22Rv1 (cell line): ENCODE measurements around the gene CRYGN.

Experiments used
- H3K27ac ChIP-seq: fragments of 450-650 bp; 2 replicates; pipeline ENCODE4 v1.5.1; 2017
- CTCF ChIP-seq: fragments of 450-650 bp; IDR thresholded peaks from 2 replicates; pipeline ENCODE4 v1.5.1; 2017; ENCODE audit warnings: mild to moderate bottlenecking
- ZFX ChIP-seq: fragments of 450-650 bp; IDR thresholded peaks from 2 replicates; pipeline ENCODE4 v1.6.1; 2017; ENCODE audit warnings: antibody characterized with exemption, borderline replicate concordance

The CRYGN gene

GRCh38 chr7:151402029-151402835 lies 37.7 kb downstream of the CRYGN start:
- H3K27ac ChIP-seq: no peak overlapping the region
- TF ChIP-seq CTCF (no peak), ZFX (no peak)

GRCh38 chr7:151400626-151401315 lies 39.2 kb downstream of the CRYGN start:
- TF ChIP-seq CTCF (no peak), ZFX (no peak)
- no peak overlapping the region for H3K27ac ChIP-seq

- TF ChIP-seq ZFX (no peak), CTCF (no peak)
- H3K27ac ChIP-seq: no peak overlapping the region
These were observed 40.0 kb downstream of the CRYGN start for GRCh38 chr7:151399906-151400305.

- H3K27ac ChIP-seq: no peak overlapping the region
- TF ChIP-seq CTCF (no peak), ZFX (no peak)
These were observed 40.7 kb downstream of the CRYGN start for GRCh38 chr7:151399305-151399601.

- no peak overlapping the region for H3K27ac ChIP-seq
- no peak for TF ChIP-seq CTCF
These were observed 41.3 kb downstream of the CRYGN start for GRCh38 chr7:151398446-151399304.

GRCh38 chr7:151397026-151397425 lies 42.9 kb downstream of the CRYGN start:
- no peak overlapping the region for H3K27ac ChIP-seq
- TF ChIP-seq CTCF: no peak
- no peak for TF ChIP-seq ZFX
